Measurements from ENCODE around the gene MSANTD4. TPM values are rescaled to one million over a fixed set of nuclear protein-coding genes. Genes with fewer than 3 reads are reported as not detected.

MSANTD4 gene
- total and polyA plus RNA-seq, 2 donors (not counting 3 experiments of a cell fraction or from before 2014, with no cell fraction given) = 3.9 to 15.0 TPM

DNA sequence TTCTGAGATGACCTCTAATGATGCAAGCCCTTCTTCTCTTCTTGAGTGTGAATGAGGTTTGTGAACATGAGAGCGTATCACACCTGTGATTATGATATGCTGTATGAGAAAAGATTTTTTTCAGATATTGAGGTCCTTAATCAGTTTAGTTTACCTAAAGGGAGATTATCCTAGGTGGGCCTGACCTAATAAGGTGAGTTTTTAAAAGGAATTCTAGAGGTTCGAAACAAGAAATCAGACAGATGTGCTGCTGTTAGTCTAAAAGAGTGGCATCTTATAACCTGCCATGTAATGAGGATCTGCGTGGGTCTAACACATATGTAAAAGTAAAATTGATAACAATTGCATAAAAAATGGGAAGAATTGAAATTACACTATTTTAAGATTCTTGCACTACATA, 33.8 kb downstream of the MSANTD4 start:
- H3K9me3 ChIP-seq (replicated peaks; ENCODE audit: control insufficient read depth, insufficient read depth, low read length) = no peaks in the 10 kb centered on the region
- BruUV-seq (replicated peaks) = no TSS peak
- no peak for TF ChIP-seq EZH2 (IDR thresholded peaks at IDR 0.05; ENCODE audit: borderline replicate concordance, low read depth, low read length, severe bottlenecking)
- TF ChIP-seq, protein P1, sequence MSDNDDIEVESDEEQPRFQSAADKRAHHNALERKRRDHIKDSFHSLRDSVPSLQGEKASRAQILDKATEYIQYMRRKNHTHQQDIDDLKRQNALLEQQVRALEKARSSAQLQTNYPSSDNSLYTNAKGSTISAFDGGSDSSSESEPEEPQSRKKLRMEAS (IDR thresholded peaks at IDR 0.05; ENCODE audit: insufficient read depth, insufficient read length) = no peak
- TF ChIP-seq MYC (IDR thresholded peaks at IDR 0.05; ENCODE audit: low read depth, low read length) = no peak
- no peak for TF ChIP-seq GATA2 (IDR thresholded peaks at IDR 0.05; ENCODE audit: insufficient read depth, insufficient read length, low read depth, low read length)
- TF ChIP-seq JUN (IDR thresholded peaks at IDR 0.05; ENCODE audit: borderline replicate concordance, insufficient read depth, insufficient read length, low read depth) = no peak
- no peak for TF ChIP-seq POLR2AphosphoS5 (IDR thresholded peaks at IDR 0.05; ENCODE audit: insufficient read depth, low read depth, low read length)
- no peak for TF ChIP-seq FOS (IDR thresholded peaks at IDR 0.05; ENCODE audit: borderline replicate concordance, insufficient read depth, low read length)
- no peak for TF ChIP-seq POLR2A (IDR thresholded peaks at IDR 0.05; ENCODE audit: low read depth, low read length)
- TF ChIP-seq, protein P2, sequence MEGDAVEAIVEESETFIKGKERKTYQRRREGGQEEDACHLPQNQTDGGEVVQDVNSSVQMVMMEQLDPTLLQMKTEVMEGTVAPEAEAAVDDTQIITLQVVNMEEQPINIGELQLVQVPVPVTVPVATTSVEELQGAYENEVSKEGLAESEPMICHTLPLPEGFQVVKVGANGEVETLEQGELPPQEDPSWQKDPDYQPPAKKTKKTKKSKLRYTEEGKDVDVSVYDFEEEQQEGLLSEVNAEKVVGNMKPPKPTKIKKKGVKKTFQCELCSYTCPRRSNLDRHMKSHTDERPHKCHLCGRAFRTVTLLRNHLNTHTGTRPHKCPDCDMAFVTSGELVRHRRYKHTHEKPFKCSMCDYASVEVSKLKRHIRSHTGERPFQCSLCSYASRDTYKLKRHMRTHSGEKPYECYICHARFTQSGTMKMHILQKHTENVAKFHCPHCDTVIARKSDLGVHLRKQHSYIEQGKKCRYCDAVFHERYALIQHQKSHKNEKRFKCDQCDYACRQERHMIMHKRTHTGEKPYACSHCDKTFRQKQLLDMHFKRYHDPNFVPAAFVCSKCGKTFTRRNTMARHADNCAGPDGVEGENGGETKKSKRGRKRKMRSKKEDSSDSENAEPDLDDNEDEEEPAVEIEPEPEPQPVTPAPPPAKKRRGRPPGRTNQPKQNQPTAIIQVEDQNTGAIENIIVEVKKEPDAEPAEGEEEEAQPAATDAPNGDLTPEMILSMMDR (IDR thresholded peaks at IDR 0.05; ENCODE audit: extremely low read depth in 1 of 2, insufficient read depth in 1 of 2, low read depth in 1 of 2, low read length in 2 of 2) = no peak
- no peak overlapping the region for H3K4me2 ChIP-seq (ENCODE audit: insufficient read depth, low read length)
- H3K9ac ChIP-seq (replicated peaks; ENCODE audit: extremely low read depth, insufficient read depth, low read length) = no peak overlapping the region
- H3K4me3 ChIP-seq (replicated peaks in 1 of 3; ENCODE audit: insufficient read depth in 1 of 3, low read depth in 1 of 3, low read length in 3 of 3) = no peak overlapping the region
- peaks cover 1 to 9% of the 10 kb centered on the region in 2 experiments for H3K27me3 ChIP-seq (ENCODE audit: control insufficient read depth in 2 of 2, insufficient read depth in 2 of 2, low read length in 2 of 2)
- H3K36me3 ChIP-seq (ENCODE audit: control insufficient read depth in 2 of 2, extremely low read depth in 1 of 2, insufficient read depth in 2 of 2, low read length in 2 of 2) = no peaks in the 10 kb centered on the region
- DNase-seq (ENCODE audit: low read depth, low spot score) (no peak), FAIRE-seq (no peak)
- H3K9me1 ChIP-seq (replicated peaks; ENCODE audit: control insufficient read depth, extremely low read depth, insufficient read depth, low read length) = no peaks in the 10 kb centered on the region
- dilution Hi-C loops (cut with MboI; ENCODE audit: extremely low pct_ligation_motif_present, low sequenced_read_pairs) (no loop called here), intact Hi-C loops (cut with micrococcal nuclease) (no loop called here)
- H3K79me2 ChIP-seq (ENCODE audit: control insufficient read depth, insufficient read depth, low read length) = no peaks in the 10 kb centered on the region
- H4K20me1 ChIP-seq (replicated peaks; ENCODE audit: control insufficient read depth, extremely low read depth, insufficient read depth, low read length) = no peaks in the 10 kb centered on the region
- POLR2A ChIA-PET = no interaction called here
- H3K4me1 ChIP-seq (ENCODE audit: control insufficient read depth, extremely low read depth, insufficient read depth, low read length) = no peaks in the 10 kb centered on the region
- CTCF ChIA-PET = no interaction called here
- H3K27ac ChIP-seq (ENCODE audit: insufficient read depth, low read depth, low read length) = no peak overlapping the region
- H2AFZ ChIP-seq (ENCODE audit: low read depth, low read length) = no peak overlapping the region

Measured in endothelial cell of umbilical vein (primary cell).